ENCODE results near the gene LRRC55. TPM values are rescaled to one million over a fixed set of nuclear protein-coding genes. Genes with fewer than 3 reads are reported as not detected.

The LRRC55 gene
- total and polyA plus RNA-seq, 2 experiments from 2014 or later, result 0.10 TPM; not detected in 1

- Histone ChIP-seq H3K27ac (no peak overlapping the region), H3K4me2 (no peak overlapping the region), H2AFZ (no peak overlapping the region), H3K27me3 (no peaks in the 10 kb centered on the region), H3K79me2 (no peaks in the 10 kb centered on the region), H3K4me1 (ENCODE audit: insufficient read depth) (no peaks in the 10 kb centered on the region), H3K9me2 (replicated peaks; ENCODE audit: insufficient read depth) (no peaks in the 10 kb centered on the region), H3K4me3 (no peak overlapping the region), H3K9me3 (ENCODE audit: low read depth) (no peaks in the 10 kb centered on the region), H3K36me3 (replicated peaks; ENCODE audit: insufficient read depth, low read depth) (no peaks in the 10 kb centered on the region), H4K20me1 (ENCODE audit: insufficient read depth, poor library complexity, severe bottlenecking) (no peaks in the 10 kb centered on the region)
- DNase-seq (ENCODE audit: low spot score), result no peak
- WGBS (ENCODE audit: low lambda C conversion rate, missing lambda C conversion rate), result 86% methylated on average over 2 of the region's 2 CpGs
- no peak for TF ChIP-seq EZH2phosphoT487 (IDR thresholded peaks at IDR 0.05; ENCODE audit: low read depth, severe bottlenecking, unreplicated experiment)
- no peak for TF ChIP-seq CTCF (IDR thresholded peaks at IDR 0.05; ENCODE audit: poor library complexity)
- TF ChIP-seq EZH2 (IDR thresholded peaks at IDR 0.05; ENCODE audit: borderline replicate concordance), result no peak
Measured at GRCh38 chr11:57197762-57198161, 16.0 kb downstream of the LRRC55 start.

GRCh38 chr11:57199330-57199729, 17.6 kb downstream of the LRRC55 start:
- no peaks in the 10 kb centered on the region for H3K79me2 ChIP-seq
- DNase-seq (ENCODE audit: low spot score), result no peak

GRCh38 chr11:57200917-57201316, 19.2 kb downstream of the LRRC55 start:
- no peaks in the 10 kb centered on the region for H3K79me2 ChIP-seq
- H2AFZ ChIP-seq, result no peak overlapping the region
- H3K4me1 ChIP-seq (ENCODE audit: insufficient read depth), result no peaks in the 10 kb centered on the region
- H3K4me3 ChIP-seq, result no peak overlapping the region
- no peaks in the 10 kb centered on the region for H3K27me3 ChIP-seq
- no peak for DNase-seq (ENCODE audit: low spot score)
- no peaks in the 10 kb centered on the region for H4K20me1 ChIP-seq (ENCODE audit: insufficient read depth, poor library complexity, severe bottlenecking)
- no peak overlapping the region for H3K27ac ChIP-seq
- no peak overlapping the region for H3K4me2 ChIP-seq
- WGBS (ENCODE audit: low lambda C conversion rate, missing lambda C conversion rate), result 86% methylated on average over 7 of the region's 7 CpGs
- no peaks in the 10 kb centered on the region for H3K36me3 ChIP-seq (replicated peaks; ENCODE audit: insufficient read depth, low read depth)
- H3K9me2 ChIP-seq (replicated peaks; ENCODE audit: insufficient read depth), result no peaks in the 10 kb centered on the region
- TF ChIP-seq EZH2 (IDR thresholded peaks at IDR 0.05; ENCODE audit: borderline replicate concordance), result no peak
- H3K9me3 ChIP-seq (ENCODE audit: low read depth), result no peaks in the 10 kb centered on the region

More at GRCh38 chr11:57199330-57199729, 17.6 kb downstream of the LRRC55 start:
- H3K4me3 ChIP-seq, result no peak overlapping the region
- no peaks in the 10 kb centered on the region for H3K4me1 ChIP-seq (ENCODE audit: insufficient read depth)
- no peak overlapping the region for H3K4me2 ChIP-seq
- no peaks in the 10 kb centered on the region for H3K27me3 ChIP-seq
- no peaks in the 10 kb centered on the region for H3K9me2 ChIP-seq (replicated peaks; ENCODE audit: insufficient read depth)
- no peak overlapping the region for H3K27ac ChIP-seq
- no peaks in the 10 kb centered on the region for H3K36me3 ChIP-seq (replicated peaks; ENCODE audit: insufficient read depth, low read depth)
- no peak overlapping the region for H2AFZ ChIP-seq
- TF ChIP-seq EZH2phosphoT487 (IDR thresholded peaks at IDR 0.05; ENCODE audit: low read depth, severe bottlenecking, unreplicated experiment) (no peak), EZH2 (IDR thresholded peaks at IDR 0.05; ENCODE audit: borderline replicate concordance) (no peak), CTCF (IDR thresholded peaks at IDR 0.05; ENCODE audit: poor library complexity) (no peak)
- no peaks in the 10 kb centered on the region for H3K9me3 ChIP-seq (ENCODE audit: low read depth)
- WGBS (ENCODE audit: low lambda C conversion rate, missing lambda C conversion rate), result 89% methylated on average over 11 of the region's 11 CpGs
- no peaks in the 10 kb centered on the region for H4K20me1 ChIP-seq (ENCODE audit: insufficient read depth, poor library complexity, severe bottlenecking)

- no peak overlapping the region for H3K27ac ChIP-seq
- no peak for DNase-seq (ENCODE audit: low spot score)
- 95% methylated on average over 10 of the region's 10 CpGs for WGBS (ENCODE audit: low lambda C conversion rate, missing lambda C conversion rate)
Measured at GRCh38 chr11:57202281-57202680, 20.5 kb downstream of the LRRC55 start.

More at GRCh38 chr11:57202281-57202680, 20.5 kb downstream of the LRRC55 start:
- no peaks in the 10 kb centered on the region for H3K9me3 ChIP-seq (ENCODE audit: low read depth)
- no peaks in the 10 kb centered on the region for H3K27me3 ChIP-seq
- H2AFZ ChIP-seq, result no peak overlapping the region
- H3K4me1 ChIP-seq (ENCODE audit: insufficient read depth), result no peaks in the 10 kb centered on the region
- H3K36me3 ChIP-seq (replicated peaks; ENCODE audit: insufficient read depth, low read depth), result no peaks in the 10 kb centered on the region
- no peak overlapping the region for H3K4me3 ChIP-seq
- H3K4me2 ChIP-seq, result no peak overlapping the region
- H4K20me1 ChIP-seq (ENCODE audit: insufficient read depth, poor library complexity, severe bottlenecking), result no peaks in the 10 kb centered on the region
- no peaks in the 10 kb centered on the region for H3K79me2 ChIP-seq
- no peak for TF ChIP-seq CTCF (IDR thresholded peaks at IDR 0.05; ENCODE audit: poor library complexity)
- no peak for TF ChIP-seq EZH2 (IDR thresholded peaks at IDR 0.05; ENCODE audit: borderline replicate concordance)
- TF ChIP-seq EZH2phosphoT487 (IDR thresholded peaks at IDR 0.05; ENCODE audit: low read depth, severe bottlenecking, unreplicated experiment), result no peak
- no peaks in the 10 kb centered on the region for H3K9me2 ChIP-seq (replicated peaks; ENCODE audit: insufficient read depth)

All from hepatocyte (in vitro differentiated cells).